HG03558 (cell line): ENCODE data around the gene CCDC27.
"Not testable (repeated sequence)": the region's sequence is repeated elsewhere in the genome, so short reads cannot be mapped to it uniquely, and the experiment has no call there.

Experiments used
- ATAC-seq: cut with Tn5 transposase; IDR thresholded peaks from one replicate; pipeline ENCODE4 v1.9.1; 2021; ENCODE audit warnings: moderate number of reproducible peaks; ENCODE audit not compliant: unreplicated experiment; ENCODE audit errors: extremely low read depth

Gene CCDC27

DNA sequence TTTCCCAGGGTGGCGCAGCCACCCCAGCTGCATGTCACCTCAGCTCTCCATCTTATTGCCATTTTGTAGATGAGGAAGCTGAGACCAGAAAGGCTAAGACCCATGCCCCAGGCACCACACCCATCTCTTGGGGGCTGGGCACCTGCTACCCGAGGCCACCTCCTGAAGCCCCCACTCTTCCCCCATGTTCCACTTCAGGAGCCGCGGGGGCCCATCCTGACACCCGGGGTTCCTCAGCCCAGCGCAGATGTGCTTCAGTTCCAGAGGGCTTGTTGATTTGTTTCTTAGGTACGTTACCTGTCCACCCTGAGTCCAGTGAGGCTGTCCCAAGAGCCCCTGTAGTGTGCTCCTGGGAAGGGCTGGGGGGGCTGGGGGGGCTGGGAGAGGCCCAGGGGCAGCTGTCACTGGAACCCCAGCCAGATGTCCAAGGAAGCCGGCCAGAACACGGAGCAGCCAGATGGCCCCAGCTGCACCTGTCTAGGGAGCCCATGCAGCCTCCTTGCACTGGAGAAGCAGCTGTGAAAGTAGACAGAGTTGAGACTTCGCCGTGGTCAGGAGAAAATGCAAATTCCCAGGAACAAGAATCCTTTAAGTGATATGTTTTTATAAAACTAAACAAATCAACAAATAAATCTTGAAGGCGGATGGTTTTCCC, 17.1 kb upstream of the CCDC27 start:
- no peak for ATAC-seq

DNA sequence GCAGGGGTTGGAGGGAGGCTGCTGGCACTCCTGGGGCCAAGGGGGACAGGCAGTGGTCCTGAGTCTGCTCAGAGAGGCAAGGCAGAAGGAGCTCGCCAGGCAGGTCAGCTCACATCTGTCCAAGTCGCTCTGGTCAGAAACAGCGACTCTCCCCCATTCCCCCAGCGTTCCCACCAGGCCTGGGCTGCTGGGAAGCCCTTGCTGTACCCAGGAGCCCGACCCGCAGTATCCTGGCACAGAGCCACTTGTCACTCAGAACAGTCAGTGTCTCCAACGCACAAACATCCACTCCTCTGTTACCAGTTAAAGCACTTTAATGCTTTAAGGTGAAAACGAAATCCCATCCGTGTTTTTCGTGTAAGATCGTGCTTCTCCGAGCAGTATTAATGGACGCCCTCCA, 16.6 kb upstream of the CCDC27 start:
- no peak for ATAC-seq

DNA sequence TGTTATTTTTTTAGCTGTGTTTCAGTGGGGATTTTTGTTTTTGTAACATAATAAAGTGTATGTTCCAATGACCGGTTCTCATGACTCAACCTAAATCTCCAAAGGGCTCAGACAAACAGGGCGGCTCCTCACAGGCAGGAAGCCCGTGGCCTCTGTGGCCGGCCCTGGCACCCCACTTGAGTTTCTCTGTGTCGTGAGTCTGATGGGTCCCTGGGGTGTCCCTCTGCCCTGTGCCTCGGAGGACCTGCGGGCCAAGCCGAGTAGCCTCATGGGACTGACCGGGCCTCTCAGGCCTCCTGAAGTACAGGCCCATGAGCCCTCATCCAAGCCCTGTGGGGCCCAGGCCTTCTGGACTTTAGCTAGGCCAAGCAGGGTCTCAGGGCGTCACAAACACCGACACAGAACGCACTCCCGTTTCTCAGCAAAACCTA, 16.1 kb upstream of the CCDC27 start:
- no peak for ATAC-seq

DNA sequence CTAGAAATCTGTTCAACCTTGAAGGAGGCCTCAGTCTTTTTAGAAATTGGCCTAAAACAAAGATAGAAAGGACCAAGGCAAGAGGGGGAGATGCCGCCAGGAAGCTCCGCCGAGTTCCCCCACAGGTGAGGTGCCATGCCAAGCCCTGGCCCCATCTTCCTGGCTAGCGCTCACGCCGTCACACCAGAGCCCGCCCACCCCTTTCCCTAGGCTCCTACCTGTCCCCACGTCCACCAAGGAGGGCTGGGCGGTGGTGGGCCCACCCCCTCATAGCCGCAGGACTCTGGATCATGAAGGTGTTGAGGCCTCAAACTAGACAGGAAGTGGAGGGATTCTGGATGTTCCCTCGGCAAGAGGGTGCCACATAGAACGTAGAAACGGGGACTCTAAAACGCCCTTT, 15.5 kb upstream of the CCDC27 start:
- ATAC-seq: no peak

DNA sequence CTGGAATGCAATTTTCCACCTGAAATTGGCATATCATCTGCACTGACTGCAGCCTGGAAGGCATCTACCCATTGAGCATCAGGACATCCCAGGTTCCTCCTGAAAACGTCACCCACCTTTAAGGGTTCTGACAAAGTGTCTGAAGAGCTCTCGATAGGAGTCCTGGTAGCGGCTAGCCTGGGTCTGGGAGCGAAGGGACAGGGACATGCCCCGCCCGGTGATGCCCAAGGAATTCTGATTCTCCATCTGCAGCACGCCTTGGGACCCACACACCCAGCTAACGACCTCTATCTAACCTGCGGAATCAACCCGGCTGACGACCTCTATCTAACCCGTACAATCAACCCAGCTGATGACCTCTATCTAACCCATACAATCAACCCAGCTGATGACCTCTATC, 13.3 kb upstream of the CCDC27 start:
- ATAC-seq: no peak

DNA sequence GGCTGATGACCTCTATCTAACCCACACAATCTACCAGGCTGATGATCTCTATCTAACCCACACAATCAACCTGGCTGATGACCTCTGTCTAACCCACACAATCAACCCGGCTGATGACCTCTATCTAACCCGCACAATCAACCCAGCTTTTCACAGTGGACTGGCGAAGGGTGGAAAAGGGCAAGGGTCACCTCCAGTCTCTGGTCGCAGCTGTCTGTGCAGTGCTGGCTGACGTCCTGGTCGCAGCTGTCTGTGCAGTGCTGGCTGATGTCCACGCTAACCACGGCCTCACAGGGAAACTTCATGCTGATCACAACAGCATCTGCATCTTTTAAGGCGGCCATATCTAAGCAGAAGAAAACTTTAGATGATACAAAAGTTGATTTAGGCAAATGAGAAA, 12.2 kb upstream of the CCDC27 start:
- no peak for ATAC-seq

DNA sequence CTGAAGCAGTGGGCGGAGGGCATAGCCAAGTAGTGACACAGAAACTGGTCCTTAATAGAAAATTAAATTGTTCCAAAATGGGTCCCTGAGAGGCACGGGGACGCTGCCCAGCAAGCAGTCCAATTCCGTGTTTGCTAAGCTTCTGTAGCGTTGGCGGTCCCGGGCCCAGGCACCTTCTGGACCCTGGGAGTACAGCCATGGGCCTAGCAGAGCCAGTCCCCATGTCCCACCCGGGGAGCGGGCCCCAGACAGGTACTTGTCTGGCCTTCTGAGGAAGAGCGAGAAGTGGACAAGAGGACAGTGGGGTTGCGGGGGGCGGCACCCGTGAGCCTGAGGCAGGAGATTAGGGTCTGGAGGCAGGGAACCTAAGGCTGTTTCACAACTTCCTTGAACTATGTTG, 11.5 kb upstream of the CCDC27 start:
- ATAC-seq: no peak

DNA sequence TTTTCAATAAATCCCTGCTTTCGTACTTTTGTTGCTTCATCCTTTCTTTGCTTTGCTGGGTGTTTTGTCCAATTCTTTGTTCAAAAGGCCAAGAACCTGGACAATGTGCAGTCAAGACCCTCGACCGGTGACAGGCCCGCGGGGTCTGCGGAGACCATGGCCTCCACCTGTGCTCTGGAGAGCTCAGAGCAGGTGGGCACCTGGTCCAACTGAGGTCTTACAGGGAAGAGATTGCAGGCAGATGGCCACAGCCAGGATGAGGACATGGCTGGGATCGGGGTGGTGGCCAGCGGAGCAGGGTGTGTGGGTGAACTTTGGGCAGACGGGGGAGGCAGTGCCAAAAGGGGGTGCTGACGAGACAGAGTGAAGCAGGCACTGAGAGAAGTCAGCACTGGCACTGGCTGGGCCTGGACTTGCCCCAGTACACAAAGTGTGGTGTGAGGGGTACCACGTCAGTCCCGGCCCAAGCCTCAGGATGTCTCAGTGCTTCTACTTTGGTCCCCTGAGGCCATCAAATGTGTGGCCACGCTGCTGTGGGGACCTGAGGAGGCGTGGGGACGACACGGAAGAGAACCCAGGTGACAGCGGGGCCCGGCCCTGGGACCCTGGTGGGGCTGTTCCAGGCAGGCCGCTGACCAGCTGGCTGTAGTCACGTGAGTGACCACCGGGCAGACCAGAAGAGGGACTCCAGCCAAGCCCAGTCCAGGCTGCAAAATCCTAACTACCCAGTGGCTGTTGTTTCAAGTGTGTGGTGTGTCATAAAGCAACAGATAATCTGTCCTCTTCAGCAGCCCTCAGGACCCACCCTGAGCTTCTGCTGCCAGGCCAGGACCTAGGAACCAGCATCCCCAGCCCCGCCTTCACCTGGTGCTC, 10.4 kb upstream of the CCDC27 start:
- ATAC-seq: no peak

DNA sequence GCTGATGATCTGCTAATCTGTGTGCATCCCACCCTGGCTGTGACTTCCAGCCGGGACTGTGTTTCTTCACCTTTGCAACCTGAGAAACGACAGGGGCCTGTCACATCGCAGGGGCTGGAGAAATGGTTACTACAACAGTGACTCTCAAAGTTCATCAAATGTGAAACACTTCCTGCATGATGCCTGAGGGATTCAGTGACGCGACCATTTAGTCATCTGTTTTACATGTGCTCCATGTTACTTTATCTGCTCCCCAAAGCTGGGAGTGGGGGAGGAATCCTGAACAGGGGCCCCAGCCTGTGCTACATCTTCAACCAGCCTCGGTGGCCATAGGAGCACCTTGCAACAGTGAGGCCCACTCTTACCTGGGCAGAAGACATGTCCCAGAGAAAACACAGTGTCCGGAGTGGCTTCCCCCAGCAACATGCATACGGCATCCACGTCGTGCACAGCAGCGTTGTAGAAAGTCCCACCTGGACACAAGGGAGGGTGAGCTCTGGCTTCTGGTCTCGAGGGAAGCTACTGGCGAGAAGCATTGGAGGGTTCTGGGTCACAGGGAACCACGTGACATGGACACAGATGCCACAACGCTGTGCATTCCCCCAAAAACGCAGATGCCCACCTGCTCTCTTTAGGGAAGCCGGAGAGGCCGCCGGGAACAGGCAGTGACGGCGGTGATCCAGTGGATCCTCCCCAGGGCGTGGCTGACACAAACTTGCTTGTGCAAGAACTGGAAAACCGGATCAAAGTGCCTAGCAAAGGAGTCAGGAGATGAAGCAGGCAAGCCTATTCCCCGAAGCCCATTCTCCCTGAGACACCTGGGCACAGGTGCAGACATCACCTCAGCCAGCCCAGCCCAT, 9.6 kb upstream of the CCDC27 start:
- no peak for ATAC-seq

DNA sequence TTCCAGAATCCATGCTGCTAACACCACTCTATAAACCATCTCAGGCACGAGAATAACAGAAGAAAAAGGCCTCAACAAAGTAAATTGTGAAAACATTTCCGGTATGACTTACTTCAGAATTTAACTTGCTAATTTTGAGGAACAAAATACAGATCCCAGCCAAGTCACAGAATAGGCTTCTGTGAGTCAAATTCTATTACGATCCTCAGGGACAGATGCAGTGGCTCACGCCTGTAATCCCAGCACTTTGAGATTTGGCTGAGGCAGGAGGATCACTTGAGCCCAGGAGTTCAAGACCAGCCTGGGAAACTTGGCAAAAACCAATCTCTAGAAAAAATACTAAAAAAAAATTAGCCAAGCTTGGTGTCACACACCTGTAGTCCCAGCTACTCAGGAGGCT, 8.8 kb upstream of the CCDC27 start:
- no peak for ATAC-seq

DNA sequence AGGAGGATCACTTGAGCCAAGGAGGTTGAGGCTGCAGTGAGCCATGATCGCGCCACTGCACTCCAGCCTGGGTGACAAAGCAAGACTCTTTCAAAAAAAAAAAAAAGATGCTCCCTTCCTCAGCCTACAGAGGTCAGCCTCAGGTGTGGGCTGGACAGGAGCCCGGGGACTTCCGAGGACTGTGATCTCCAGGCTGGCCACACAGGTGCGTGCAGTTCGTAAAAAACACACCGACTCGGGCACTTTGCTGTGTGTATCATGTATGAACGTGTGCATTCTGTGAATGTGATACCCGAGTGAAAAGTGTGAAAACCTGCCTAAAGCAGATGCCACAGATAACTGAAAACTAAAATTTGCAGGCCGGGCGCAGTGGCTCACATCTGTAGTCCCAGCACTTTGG, 8.4 kb upstream of the CCDC27 start:
- ATAC-seq: no peak

DNA sequence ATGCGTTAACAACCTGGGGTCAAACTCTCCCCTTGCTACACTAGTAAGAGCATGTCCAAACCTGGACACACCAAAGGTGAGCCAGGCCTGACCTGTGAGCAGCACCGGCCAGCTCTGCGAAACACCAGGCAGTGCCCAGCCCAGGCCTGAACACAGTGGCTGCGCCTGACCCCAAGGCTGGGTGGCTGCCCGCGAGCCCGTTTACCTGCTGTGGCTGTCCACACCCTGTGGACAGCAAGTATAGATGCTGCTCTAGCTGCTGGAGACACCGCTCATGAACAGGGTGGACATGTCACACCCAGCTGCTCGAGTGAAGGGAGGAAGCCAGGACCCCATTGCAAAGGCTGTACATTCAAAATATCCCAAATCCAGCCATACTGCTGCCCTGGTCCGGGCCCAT, 7.6 kb upstream of the CCDC27 start:
- ATAC-seq: no peak

DNA sequence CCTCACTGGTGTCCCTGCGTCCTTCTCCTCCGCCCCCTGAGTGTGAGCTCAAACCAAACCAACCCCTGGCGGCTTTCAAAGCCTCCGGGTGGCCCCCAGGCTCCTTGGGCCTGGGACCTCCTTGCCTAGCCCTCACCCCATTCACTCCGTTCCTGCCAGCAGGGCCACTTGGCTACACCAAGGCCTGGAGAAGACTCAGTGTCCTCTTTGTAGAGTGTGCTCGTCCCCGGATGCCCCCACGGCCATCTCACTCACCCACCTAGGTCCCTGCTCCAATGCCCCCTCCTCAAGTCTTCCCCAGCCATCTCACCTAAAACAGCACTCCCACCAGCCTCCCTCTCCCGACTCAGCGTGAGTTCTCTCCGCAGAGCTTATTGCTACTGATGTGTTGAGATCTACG, 7.2 kb upstream of the CCDC27 start:
- no peak for ATAC-seq

DNA sequence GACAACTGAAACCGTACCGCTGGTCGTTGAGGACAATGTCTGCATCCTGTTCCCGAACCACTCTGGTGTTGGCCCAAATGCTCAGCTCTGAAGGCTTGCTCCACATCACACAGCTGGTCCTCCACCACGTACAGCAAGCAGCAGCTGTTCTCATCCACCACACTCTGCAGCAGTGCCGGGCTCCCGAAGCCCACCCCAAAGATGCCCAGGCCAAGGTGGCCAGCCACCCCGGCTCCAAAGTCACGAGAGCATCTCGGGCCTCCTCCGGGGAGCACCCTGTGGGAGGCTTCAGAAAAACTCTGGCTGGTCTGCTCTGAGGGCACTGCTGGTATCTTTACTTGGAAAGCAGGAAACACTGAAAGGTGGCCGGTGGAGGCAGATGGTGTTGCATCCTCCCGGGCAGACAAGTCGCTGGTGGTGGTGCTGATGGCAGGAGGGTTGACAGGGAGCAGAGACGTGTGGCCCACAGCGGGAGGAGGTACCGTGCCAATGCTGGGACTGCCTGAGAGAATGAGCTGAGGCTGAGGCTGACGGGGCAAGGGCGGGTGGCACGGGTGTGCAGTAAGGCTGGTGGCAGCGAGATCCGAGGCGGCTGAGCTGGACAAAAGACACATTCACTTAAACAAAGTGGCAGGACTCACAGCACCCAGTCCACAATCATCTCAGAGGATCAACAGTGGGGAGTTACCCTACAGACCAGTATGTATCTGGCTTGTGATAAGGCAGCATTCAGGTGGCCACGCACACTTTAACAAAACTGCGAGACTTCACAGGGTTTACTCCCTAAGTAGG, 6.5 kb upstream of the CCDC27 start:
- ATAC-seq: no peak

DNA sequence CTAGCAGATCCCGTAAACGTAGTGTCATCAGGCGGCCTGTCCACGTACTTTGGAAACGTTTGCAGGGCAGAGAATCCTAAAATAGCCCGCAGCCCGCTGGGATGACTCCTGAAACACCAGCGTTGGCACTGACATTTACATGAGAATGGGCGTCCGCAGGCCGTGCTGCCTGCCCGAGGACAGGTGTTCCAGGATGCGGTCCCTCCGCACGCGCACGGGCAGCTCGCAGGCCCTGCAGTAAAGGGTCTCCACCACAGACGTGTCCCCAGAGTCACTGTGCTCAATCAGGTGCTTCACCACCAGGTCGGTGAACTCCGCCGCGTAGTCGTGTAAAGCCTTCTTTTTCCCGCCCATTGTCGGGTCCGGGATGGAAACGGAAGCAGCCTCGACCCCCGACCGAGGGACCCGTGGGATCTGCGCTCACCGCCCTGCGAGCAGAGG, 5.8 kb upstream of the CCDC27 start:
- no peak for ATAC-seq

DNA sequence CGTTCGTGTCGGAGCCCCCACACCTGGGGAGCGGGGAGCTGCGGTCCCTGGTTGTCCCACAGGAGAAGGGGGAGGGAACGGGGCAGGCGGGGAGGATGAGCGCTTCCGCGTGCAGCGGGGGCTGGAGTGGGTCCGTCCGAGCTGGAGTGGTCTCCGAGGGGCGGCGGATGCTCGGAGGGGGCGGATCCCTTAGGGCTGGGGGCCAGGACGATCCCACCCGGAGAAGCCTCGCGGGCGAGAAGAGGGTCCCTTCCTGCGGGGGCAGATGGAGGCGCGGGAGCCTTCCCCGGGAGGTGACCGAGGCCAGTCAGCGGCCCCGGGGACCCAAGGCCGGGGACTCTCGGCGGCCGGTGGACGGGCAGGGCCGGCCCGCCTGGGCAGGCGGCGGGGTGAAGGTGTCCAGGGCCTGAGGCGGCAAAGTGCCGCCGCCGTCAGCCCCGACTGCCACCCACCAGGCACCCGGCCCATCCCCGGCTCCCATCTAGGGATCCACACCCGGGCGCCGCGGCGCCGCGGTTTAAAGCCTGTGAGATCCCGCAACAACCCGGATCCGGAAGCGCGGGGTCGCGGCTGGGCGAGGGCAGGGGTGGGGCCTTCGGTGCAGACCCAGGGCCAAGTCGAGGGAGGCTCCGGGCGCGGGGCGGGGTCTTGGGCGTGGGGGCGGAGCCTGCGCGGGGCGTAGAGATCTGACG, 5.3 kb upstream of the CCDC27 start:
- no peak for ATAC-seq

DNA sequence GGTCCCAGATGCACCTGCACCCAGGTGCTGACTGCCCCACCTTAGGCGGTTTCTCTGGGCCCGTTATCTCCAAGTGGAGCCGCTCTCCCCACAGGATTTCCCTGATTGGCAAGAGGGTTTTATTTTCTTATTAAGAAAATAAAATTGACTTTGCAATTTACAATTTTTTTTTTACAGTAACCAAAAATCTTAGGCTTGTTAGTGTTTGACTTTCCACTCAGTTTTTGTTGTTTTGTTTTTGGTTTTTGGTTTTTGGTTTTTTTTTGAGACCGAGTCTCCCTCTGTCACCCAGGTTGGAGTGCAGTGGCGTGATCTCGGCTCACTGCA, 4.8 kb upstream of the CCDC27 start:
- ATAC-seq: no peak

DNA sequence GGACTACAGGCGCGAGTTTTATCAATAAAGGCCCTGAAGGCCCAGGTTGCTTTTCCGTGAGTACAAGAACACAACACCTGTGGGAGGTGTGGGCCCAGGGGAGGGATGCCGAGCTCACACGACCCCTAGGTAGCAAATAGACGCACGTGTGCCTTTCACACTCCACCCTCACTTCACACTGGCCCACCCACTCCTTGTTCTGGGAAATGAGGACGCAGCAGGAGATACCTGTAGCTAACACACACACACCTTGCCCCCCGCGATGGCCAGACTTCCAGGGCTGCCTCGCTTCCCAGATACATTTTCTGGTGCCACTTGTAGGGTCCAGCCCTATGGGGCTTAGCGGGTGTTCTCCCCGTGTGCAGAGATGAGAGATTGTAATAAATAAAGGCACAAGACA, 4.3 kb upstream of the CCDC27 start:
- no peak for ATAC-seq

DNA sequence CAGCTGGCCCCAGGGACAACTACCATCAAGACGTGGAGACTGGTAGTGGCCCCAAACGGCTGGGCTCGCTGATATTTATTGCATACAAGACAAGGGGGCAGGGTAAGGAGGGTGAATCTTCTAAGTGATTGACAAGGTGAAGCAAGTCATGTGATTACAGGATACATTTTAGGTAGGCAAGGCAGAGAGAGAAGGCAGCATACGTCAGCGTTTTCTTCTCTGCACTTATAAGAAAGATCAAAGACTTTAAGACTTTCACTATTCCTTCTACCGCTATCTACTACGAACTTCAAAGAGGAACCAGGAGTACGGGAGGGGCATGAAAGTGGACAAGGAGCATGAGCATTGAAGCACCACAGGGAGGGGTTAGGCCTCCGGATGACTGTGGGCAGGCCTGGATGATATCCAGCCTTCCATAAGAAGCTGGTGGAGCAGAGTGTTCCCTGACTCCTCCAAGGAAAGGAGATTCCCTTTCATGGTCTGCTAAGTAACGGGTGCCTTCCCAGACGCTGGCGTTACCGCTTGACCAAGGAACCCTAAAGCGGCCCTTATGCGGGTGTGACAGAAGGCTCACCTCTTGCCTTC, 3.8 kb upstream of the CCDC27 start:
- not testable (repeated sequence) for ATAC-seq
